Activated effector memory CD4-positive, alpha-beta T cell treated with Interleukin-2 at 50 U/mL for 16 hours (primary cell): ENCODE data around the gene PDCD7.

Experiments
- DNase-seq: peaks from one replicate; pipeline ENCODE4 v3.0.0-alpha.2; 2020

PDCD7 gene

DNA sequence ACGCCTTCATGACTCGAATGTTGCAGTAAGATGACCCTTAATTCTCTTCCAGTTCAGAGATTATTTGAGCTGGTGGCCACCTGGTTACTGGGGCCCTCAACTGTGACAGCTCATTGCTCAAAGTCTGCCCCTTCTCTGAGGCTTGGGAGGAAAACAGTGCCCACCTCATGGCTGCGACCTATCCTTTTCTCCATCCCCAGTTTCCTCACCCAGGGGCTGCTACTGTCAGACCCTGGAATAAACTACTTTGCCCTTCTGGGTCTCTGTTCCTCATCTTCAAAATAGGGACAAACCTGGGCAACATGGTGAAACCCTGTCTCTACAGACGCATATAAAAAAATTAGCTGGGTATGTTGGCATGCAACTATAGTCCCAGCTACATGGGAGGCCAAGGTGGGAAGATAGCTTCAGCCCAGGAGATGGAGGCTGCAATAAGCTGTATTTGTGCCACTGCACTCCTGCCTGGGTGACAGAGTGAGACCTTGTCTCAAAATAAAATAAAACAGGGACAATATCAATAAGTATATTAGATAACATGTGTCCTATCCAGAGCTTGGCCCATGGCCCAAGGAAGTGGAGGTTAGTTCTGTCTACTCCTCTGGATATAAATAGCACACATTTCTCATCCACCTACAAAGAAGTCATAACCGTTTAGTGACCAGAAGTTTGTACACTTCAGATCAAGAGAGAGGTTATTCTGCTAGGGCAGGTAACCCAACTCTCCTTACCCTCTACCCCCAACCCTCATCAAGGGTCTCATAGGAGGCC is 63.6 kb downstream of the PDCD7 start:
- DNase-seq: no peak

- DNase-seq: no peak
Measured at GRCh38 chr15:65069179-65069578, 64.4 kb downstream of the PDCD7 start.

- DNase-seq: no peak
Measured at GRCh38 chr15:65068403-65068788, 65.2 kb downstream of the PDCD7 start.

GRCh38 chr15:65067645-65068402 is 65.8 kb downstream of the PDCD7 start, which contains the start of gene RASL12:
Gene RASL12, minus strand, starts transcription at chr15:65067991. Its CDS starts 156 bp downstream, at chr15:65067835.
- no peak for DNase-seq
